Fibroblast of skin of left quadriceps (primary cell): ENCODE measurements around the gene HOXD11.

Experiments used
- DNase-seq, 2 experiments: peaks; one replicate each; pipeline ENCODE4 v3.0.0-alpha.2; 2013; ENCODE audit warnings: low read depth in 2 of 2

HOXD11 gene

GRCh38 chr2:176093145-176093897 lies 13.8 kb upstream of the HOXD11 start:
- no peak for DNase-seq

- no peak for DNase-seq
Observed at GRCh38 chr2:176093898-176094249, 13.2 kb upstream of the HOXD11 start.

GRCh38 chr2:176094349-176094748 lies 12.7 kb upstream of the HOXD11 start:
- no peak for DNase-seq

- no peak for DNase-seq
Observed at GRCh38 chr2:176095421-176095820, 11.7 kb upstream of the HOXD11 start.

- no peak for DNase-seq
Observed at GRCh38 chr2:176096243-176096985, 10.7 kb upstream of the HOXD11 start.

- no peak for DNase-seq
Observed at GRCh38 chr2:176096986-176097819, 9.9 kb upstream of the HOXD11 start.

GRCh38 chr2:176097820-176098365 lies 9.2 kb upstream of the HOXD11 start:
- DNase-seq, result no peak

- DNase-seq, result no peak
Observed at GRCh38 chr2:176098366-176099158, 8.5 kb upstream of the HOXD11 start.

- DNase-seq, result no peak
Observed at GRCh38 chr2:176099159-176099727, 7.8 kb upstream of the HOXD11 start.

GRCh38 chr2:176099728-176100546 lies 7.1 kb upstream of the HOXD11 start, which contains the start of gene HOXD12:
Gene HOXD12 (plus strand): TSS chr2:176099795. CDS start chr2:176099802, 7 bp downstream.
- DNase-seq, result no peak

GRCh38 chr2:176100547-176101140 lies 6.4 kb upstream of the HOXD11 start:
- DNase-seq, result no peak

GRCh38 chr2:176101216-176101830 lies 5.8 kb upstream of the HOXD11 start:
- no peak for DNase-seq

- DNase-seq, result no peak
Observed at GRCh38 chr2:176101842-176102241, 5.2 kb upstream of the HOXD11 start.

- DNase-seq, result no peak
Observed at GRCh38 chr2:176102309-176102866, 4.7 kb upstream of the HOXD11 start.

GRCh38 chr2:176103194-176103593 lies 3.9 kb upstream of the HOXD11 start:
- no peak for DNase-seq

GRCh38 chr2:176103742-176104315 lies 3.3 kb upstream of the HOXD11 start:
- no peak for DNase-seq

GRCh38 chr2:176104316-176105077 lies 2.6 kb upstream of the HOXD11 start:
- DNase-seq, result no peak
